Measurements from ENCODE around the gene PYROXD2. TPM values are rescaled to one million over a fixed set of nuclear protein-coding genes. Genes with fewer than 3 reads are reported as not detected.

Gene PYROXD2
- total and polyA plus RNA-seq, 2 of the 8 experiments (the other 6 are each of a cell fraction or from before 2014, with no cell fraction given), result 3.2 to 5.4 TPM

- TF ChIP-seq, protein P1, sequence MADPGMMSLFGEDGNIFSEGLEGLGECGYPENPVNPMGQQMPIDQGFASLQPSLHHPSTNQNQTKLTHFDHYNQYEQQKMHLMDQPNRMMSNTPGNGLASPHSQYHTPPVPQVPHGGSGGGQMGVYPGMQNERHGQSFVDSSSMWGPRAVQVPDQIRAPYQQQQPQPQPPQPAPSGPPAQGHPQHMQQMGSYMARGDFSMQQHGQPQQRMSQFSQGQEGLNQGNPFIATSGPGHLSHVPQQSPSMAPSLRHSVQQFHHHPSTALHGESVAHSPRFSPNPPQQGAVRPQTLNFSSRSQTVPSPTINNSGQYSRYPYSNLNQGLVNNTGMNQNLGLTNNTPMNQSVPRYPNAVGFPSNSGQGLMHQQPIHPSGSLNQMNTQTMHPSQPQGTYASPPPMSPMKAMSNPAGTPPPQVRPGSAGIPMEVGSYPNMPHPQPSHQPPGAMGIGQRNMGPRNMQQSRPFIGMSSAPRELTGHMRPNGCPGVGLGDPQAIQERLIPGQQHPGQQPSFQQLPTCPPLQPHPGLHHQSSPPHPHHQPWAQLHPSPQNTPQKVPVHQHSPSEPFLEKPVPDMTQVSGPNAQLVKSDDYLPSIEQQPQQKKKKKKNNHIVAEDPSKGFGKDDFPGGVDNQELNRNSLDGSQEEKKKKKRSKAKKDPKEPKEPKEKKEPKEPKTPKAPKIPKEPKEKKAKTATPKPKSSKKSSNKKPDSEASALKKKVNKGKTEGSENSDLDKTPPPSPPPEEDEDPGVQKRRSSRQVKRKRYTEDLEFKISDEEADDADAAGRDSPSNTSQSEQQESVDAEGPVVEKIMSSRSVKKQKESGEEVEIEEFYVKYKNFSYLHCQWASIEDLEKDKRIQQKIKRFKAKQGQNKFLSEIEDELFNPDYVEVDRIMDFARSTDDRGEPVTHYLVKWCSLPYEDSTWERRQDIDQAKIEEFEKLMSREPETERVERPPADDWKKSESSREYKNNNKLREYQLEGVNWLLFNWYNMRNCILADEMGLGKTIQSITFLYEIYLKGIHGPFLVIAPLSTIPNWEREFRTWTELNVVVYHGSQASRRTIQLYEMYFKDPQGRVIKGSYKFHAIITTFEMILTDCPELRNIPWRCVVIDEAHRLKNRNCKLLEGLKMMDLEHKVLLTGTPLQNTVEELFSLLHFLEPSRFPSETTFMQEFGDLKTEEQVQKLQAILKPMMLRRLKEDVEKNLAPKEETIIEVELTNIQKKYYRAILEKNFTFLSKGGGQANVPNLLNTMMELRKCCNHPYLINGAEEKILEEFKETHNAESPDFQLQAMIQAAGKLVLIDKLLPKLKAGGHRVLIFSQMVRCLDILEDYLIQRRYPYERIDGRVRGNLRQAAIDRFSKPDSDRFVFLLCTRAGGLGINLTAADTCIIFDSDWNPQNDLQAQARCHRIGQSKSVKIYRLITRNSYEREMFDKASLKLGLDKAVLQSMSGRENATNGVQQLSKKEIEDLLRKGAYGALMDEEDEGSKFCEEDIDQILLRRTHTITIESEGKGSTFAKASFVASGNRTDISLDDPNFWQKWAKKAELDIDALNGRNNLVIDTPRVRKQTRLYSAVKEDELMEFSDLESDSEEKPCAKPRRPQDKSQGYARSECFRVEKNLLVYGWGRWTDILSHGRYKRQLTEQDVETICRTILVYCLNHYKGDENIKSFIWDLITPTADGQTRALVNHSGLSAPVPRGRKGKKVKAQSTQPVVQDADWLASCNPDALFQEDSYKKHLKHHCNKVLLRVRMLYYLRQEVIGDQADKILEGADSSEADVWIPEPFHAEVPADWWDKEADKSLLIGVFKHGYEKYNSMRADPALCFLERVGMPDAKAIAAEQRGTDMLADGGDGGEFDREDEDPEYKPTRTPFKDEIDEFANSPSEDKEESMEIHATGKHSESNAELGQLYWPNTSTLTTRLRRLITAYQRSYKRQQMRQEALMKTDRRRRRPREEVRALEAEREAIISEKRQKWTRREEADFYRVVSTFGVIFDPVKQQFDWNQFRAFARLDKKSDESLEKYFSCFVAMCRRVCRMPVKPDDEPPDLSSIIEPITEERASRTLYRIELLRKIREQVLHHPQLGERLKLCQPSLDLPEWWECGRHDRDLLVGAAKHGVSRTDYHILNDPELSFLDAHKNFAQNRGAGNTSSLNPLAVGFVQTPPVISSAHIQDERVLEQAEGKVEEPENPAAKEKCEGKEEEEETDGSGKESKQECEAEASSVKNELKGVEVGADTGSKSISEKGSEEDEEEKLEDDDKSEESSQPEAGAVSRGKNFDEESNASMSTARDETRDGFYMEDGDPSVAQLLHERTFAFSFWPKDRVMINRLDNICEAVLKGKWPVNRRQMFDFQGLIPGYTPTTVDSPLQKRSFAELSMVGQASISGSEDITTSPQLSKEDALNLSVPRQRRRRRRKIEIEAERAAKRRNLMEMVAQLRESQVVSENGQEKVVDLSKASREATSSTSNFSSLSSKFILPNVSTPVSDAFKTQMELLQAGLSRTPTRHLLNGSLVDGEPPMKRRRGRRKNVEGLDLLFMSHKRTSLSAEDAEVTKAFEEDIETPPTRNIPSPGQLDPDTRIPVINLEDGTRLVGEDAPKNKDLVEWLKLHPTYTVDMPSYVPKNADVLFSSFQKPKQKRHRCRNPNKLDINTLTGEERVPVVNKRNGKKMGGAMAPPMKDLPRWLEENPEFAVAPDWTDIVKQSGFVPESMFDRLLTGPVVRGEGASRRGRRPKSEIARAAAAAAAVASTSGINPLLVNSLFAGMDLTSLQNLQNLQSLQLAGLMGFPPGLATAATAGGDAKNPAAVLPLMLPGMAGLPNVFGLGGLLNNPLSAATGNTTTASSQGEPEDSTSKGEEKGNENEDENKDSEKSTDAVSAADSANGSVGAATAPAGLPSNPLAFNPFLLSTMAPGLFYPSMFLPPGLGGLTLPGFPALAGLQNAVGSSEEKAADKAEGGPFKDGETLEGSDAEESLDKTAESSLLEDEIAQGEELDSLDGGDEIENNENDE (IDR thresholded peaks at IDR 0.05; ENCODE audit: insufficient replicate concordance, low read length), result no peak
- TF ChIP-seq JUND (IDR thresholded peaks at IDR 0.05; ENCODE audit: low read length) (no peak), BRCA1 (IDR thresholded peaks at IDR 0.05; ENCODE audit: low read depth, low read length) (no peak), YY1 (IDR thresholded peaks at IDR 0.05; ENCODE audit: low read depth, low read length) (no peak), RFX5 (IDR thresholded peaks at IDR 0.05; ENCODE audit: borderline replicate concordance, low read depth, low read length) (no peak)
These were observed 16.0 kb upstream of the PYROXD2 start (continued) for GRCh38 chr10:98431016-98431415.

All from H1 (cell line).